ENCODE measurements around the gene ERC1.

ERC1 gene

DNA sequence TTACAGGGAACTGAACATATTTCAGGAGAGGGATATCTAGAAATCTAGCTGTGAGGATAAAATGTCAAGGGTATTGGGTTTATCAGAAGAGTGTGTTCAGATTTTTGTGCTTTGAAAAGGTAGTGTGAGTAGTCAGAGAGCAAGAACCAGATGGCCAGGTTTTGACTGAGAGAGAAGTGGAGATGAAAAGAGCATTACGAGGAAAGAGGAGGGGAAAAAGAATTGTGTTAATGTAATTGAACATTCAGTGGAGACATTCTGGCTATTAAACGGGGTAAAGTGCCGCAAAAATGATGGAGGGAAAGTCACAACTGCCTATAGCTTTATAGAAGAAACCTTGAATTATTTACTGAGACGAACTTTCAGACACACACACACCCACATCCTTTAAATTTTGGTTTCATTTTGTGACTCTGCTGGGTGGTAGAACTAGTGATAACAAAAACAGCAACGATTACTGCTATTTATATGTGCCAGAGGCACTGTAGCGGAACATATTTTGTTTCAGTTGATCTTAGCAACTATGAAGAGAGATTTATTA is 213.6 kb downstream of the ERC1 start:
- Histone ChIP-seq H3K27ac (ENCODE audit: low read depth, low read length, poor library complexity, severe bottlenecking) (peak overlapping the region; percentile 94), H3F3A (ENCODE audit: insufficient read depth, low read length) (peaks cover 4% of the 10 kb centered on the region; the same call in 1 of the 2 replicates), H3K27me3 (ENCODE audit: insufficient read depth, low read length) (no peaks in the 10 kb centered on the region), H3K9me3 (ENCODE audit: low read length) (no peaks in the 10 kb centered on the region), H3K9ac (ENCODE audit: low read length) (peak overlapping the region; percentile 71), H3K79me2 (ENCODE audit: insufficient read depth, low read length) (peaks cover 51% of the 10 kb centered on the region), H4K20me1 (ENCODE audit: insufficient read depth, low read length) (no peaks in the 10 kb centered on the region), H3K4me1 (ENCODE audit: insufficient read depth, low read length, severe bottlenecking) (peaks cover 61% of the 10 kb centered on the region), H3K4me3 (ENCODE audit: low read depth, low read length, poor library complexity, severe bottlenecking) (peak overlapping the region; percentile 64), H3K36me3 (ENCODE audit: insufficient read depth, low read length) (no peaks in the 10 kb centered on the region; the same call in 1 of the 2 replicates), H3K4me2 (ENCODE audit: low read length) (peak overlapping the region; percentile 93), H3K9me2 (ENCODE audit: low read depth, low read length) (no peaks in the 10 kb centered on the region), H2AFZ (ENCODE audit: low read length) (no peak overlapping the region)
- TF ChIP-seq, protein P1, sequence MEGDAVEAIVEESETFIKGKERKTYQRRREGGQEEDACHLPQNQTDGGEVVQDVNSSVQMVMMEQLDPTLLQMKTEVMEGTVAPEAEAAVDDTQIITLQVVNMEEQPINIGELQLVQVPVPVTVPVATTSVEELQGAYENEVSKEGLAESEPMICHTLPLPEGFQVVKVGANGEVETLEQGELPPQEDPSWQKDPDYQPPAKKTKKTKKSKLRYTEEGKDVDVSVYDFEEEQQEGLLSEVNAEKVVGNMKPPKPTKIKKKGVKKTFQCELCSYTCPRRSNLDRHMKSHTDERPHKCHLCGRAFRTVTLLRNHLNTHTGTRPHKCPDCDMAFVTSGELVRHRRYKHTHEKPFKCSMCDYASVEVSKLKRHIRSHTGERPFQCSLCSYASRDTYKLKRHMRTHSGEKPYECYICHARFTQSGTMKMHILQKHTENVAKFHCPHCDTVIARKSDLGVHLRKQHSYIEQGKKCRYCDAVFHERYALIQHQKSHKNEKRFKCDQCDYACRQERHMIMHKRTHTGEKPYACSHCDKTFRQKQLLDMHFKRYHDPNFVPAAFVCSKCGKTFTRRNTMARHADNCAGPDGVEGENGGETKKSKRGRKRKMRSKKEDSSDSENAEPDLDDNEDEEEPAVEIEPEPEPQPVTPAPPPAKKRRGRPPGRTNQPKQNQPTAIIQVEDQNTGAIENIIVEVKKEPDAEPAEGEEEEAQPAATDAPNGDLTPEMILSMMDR (IDR thresholded peaks at IDR 0.05; ENCODE audit: low read length) = no peak
- TF ChIP-seq EZH2 (IDR thresholded peaks at IDR 0.05; ENCODE audit: borderline replicate concordance, low read length) = no peak

DNA sequence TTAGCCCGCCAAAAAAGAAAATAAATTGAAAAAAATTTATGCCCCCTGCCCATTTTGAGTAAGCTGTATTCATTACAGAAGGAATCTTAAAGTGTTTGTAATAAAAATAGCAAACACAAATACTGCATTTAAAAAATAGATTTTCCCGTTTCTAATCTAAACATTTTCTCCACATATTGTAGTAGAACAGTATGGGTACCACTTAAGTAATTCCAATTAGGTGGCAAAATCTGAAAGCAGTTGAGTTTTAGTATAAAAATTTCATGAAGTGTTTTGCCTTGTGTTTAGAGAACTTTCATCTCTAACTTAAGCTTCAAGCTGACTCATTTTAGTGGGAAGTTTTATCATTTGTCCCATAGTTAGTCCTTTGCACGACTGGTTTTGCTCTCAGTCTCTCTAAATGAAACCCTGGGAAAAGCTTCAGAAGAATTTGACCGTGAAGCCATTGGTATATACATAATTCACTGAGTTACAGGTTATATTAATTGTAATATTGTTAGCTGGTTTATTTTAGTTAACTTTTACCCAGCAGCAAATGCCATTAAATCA is 214.6 kb downstream of the ERC1 start:
- Histone ChIP-seq H3K4me1 (ENCODE audit: insufficient read depth, low read length, severe bottlenecking) (peaks cover 70% of the 10 kb centered on the region), H3K27ac (ENCODE audit: low read depth, low read length, poor library complexity, severe bottlenecking) (peak overlapping the region; percentile 94), H3K9ac (ENCODE audit: low read length) (peak overlapping the region; percentile 71), H3K4me2 (ENCODE audit: low read length) (peak overlapping the region; percentile 93), H3K79me2 (ENCODE audit: insufficient read depth, low read length) (peaks cover 59% of the 10 kb centered on the region), H3K9me2 (ENCODE audit: low read depth, low read length) (no peaks in the 10 kb centered on the region), H3K36me3 (ENCODE audit: insufficient read depth, low read length) (no peaks in the 10 kb centered on the region; the same call in 1 of the 2 replicates), H3F3A (ENCODE audit: insufficient read depth, low read length) (peaks cover 4% of the 10 kb centered on the region; the same call in 1 of the 2 replicates), H3K27me3 (ENCODE audit: insufficient read depth, low read length) (no peaks in the 10 kb centered on the region), H2AFZ (ENCODE audit: low read length) (no peak overlapping the region), H3K4me3 (ENCODE audit: low read depth, low read length, poor library complexity, severe bottlenecking) (peak overlapping the region; percentile 64), H4K20me1 (ENCODE audit: insufficient read depth, low read length) (no peaks in the 10 kb centered on the region), H3K9me3 (ENCODE audit: low read length) (no peaks in the 10 kb centered on the region)
- TF ChIP-seq, protein P1 (IDR thresholded peaks at IDR 0.05; ENCODE audit: low read length) = no peak
- no peak for TF ChIP-seq EZH2 (IDR thresholded peaks at IDR 0.05; ENCODE audit: borderline replicate concordance, low read length)

DNA sequence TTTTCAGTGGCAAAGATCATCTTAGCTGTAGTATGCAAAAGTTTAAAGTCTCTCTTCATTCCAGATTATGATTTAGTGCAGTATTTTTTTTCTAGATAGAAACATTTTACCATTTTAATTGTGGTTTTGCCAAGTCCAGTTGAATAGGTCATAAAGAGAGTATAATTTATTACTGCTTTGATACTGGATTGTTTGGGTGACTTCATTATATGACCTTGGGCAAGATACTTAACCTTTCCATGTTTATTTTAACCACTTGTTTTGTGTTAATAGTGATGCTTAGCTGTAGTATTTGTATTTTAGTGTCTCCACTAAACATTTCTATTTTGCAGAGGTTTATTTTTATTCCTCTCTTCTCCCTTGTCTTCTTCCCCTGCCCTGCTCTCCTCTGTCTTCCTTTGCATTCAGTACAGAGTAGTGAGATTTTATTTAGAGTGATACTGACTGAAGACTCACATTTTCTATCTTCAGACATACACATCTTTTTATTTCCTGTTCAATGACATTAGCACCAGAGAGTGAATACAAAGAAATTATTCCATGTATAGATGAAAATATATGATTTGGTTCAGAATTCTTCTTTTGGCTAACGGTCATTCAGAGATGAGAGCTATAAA is 215.2 kb downstream of the ERC1 start:
- Histone ChIP-seq H4K20me1 (ENCODE audit: insufficient read depth, low read length) (no peaks in the 10 kb centered on the region), H3K9me3 (ENCODE audit: low read length) (no peaks in the 10 kb centered on the region), H3K4me2 (ENCODE audit: low read length) (peak overlapping the region; percentile 93), H3K4me3 (ENCODE audit: low read depth, low read length, poor library complexity, severe bottlenecking) (peak overlapping the region; percentile 64), H3K27ac (ENCODE audit: low read depth, low read length, poor library complexity, severe bottlenecking) (peak overlapping the region; percentile 94), H3K36me3 (ENCODE audit: insufficient read depth, low read length) (no peaks in the 10 kb centered on the region; the same call in 1 of the 2 replicates), H2AFZ (ENCODE audit: low read length) (no peak overlapping the region), H3K27me3 (ENCODE audit: insufficient read depth, low read length) (no peaks in the 10 kb centered on the region), H3K4me1 (ENCODE audit: insufficient read depth, low read length, severe bottlenecking) (peaks cover 70% of the 10 kb centered on the region), H3K79me2 (ENCODE audit: insufficient read depth, low read length) (peaks cover 59% of the 10 kb centered on the region), H3K9me2 (ENCODE audit: low read depth, low read length) (no peaks in the 10 kb centered on the region), H3K9ac (ENCODE audit: low read length) (peak overlapping the region; percentile 71), H3F3A (ENCODE audit: insufficient read depth, low read length) (peaks cover 4% of the 10 kb centered on the region; the same call in 1 of the 2 replicates)
- no peak for TF ChIP-seq EZH2 (IDR thresholded peaks at IDR 0.05; ENCODE audit: borderline replicate concordance, low read length)
- TF ChIP-seq, protein P1 (IDR thresholded peaks at IDR 0.05; ENCODE audit: low read length) = no peak

Measured in OCI-LY1 (cell line).